ENCODE measurements around the gene PDF.

DNA sequence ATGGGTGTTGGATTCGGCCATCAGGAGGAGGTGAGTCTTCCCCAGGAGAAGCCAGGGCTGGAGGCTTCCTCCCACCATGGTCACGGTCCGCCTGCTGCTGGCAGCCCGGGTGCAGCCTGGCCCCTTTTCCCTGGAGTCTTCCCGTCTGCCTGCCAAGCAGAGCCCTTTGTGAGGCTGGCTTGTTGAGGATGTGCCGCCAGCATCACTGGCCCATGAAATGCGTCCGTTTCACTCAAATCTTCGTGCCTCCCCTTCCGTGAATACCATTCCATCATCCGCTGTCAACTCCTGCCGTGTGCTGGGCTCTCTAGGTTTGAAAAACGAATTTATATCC is 9.7 kb downstream of the PDF start:
- TF ChIP-seq, protein P1, sequence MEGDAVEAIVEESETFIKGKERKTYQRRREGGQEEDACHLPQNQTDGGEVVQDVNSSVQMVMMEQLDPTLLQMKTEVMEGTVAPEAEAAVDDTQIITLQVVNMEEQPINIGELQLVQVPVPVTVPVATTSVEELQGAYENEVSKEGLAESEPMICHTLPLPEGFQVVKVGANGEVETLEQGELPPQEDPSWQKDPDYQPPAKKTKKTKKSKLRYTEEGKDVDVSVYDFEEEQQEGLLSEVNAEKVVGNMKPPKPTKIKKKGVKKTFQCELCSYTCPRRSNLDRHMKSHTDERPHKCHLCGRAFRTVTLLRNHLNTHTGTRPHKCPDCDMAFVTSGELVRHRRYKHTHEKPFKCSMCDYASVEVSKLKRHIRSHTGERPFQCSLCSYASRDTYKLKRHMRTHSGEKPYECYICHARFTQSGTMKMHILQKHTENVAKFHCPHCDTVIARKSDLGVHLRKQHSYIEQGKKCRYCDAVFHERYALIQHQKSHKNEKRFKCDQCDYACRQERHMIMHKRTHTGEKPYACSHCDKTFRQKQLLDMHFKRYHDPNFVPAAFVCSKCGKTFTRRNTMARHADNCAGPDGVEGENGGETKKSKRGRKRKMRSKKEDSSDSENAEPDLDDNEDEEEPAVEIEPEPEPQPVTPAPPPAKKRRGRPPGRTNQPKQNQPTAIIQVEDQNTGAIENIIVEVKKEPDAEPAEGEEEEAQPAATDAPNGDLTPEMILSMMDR (IDR thresholded peaks at IDR 0.05) = no peak
- no peak for TF ChIP-seq POLR2A (IDR thresholded peaks at IDR 0.05)
- no peak for TF ChIP-seq POLR2AphosphoS5 (IDR thresholded peaks at IDR 0.05)

Measured in breast epithelium (tissue), 3 donors.